WTC11 (cell line): Measurements from ENCODE around the gene STAT3. TPM values are rescaled to one million over a fixed set of nuclear protein-coding genes. Genes with fewer than 3 reads are reported as not detected.

ENCODE experiments used
- ATAC-seq: fragments of 200-7000 bp; cut with Tn5 transposase; 2 replicates; pipeline ENCODE4 v1.10.0; 2021; ENCODE audit warnings: mild to moderate bottlenecking, moderate library complexity
- CTCF ChIA-PET: fragments of 300-600 bp; sonication (Branson Sonifier 250); formaldehyde crosslinking; loops from one replicate; lab custom pipeline; 2021; ENCODE audit warnings: antibody characterized with exemption; lab: Charles Lee
- POLR2A ChIA-PET: fragments of 350-600 bp; sonication (Branson Sonifier 250); formaldehyde crosslinking; loops from one replicate; lab custom pipeline; 2021; ENCODE audit warnings: antibody characterized with exemption; lab: Charles Lee
- DNase-seq: peaks from one replicate; pipeline ENCODE4 v3.0.0; 2021; ENCODE audit warnings: low spot score
- H3K27ac Mint-ChIP-seq: 2 replicates; pipeline ENCODE4 v1.8.0; 2021; ENCODE audit warnings: mixed read lengths
- H3K27me3 Mint-ChIP-seq: 2 replicates; pipeline ENCODE4 v1.8.0; 2021; ENCODE audit warnings: low read depth, mild to moderate bottlenecking, moderate library complexity, mixed read lengths
- H3K36me3 Mint-ChIP-seq: 2 replicates; pipeline ENCODE4 v1.8.0; 2021; ENCODE audit warnings: mixed read lengths
- H3K4me1 Mint-ChIP-seq: 2 replicates; pipeline ENCODE4 v1.8.0; 2022; ENCODE audit warnings: mixed read lengths
- H3K4me3 Mint-ChIP-seq: 2 replicates; pipeline ENCODE4 v1.8.0; 2021; ENCODE audit warnings: mild to moderate bottlenecking, moderate library complexity, mixed read lengths
- H3K9me3 Mint-ChIP-seq: 2 replicates; pipeline ENCODE4 v1.8.0; 2021; ENCODE audit warnings: mixed read lengths
- ATF1 ChIP-seq: sonication (generic); formaldehyde crosslinking; IDR thresholded peaks from 2 replicates; pipeline ENCODE4 v1.8.1; 2023; ENCODE audit warnings: mild to moderate bottlenecking, moderate library complexity, missing genetic modification reagents
- CREB1 ChIP-seq: sonication (generic); formaldehyde crosslinking; IDR thresholded peaks from 2 replicates; pipeline ENCODE4 v1.8.0; 2023; ENCODE audit warnings: mild to moderate bottlenecking, missing genetic modification reagents
- CREM ChIP-seq: sonication (generic); formaldehyde crosslinking; IDR thresholded peaks from 2 replicates; pipeline ENCODE4 v1.8.1; 2022; ENCODE audit warnings: mild to moderate bottlenecking, missing genetic modification reagents, moderate library complexity
- EMX1 ChIP-seq: fragments of 250-450 bp; sonication (Bioruptor Pico); IDR thresholded peaks from 2 replicates; pipeline ENCODE4 v1.8.0; 2021; ENCODE audit warnings: mild to moderate bottlenecking
- FOXK1 ChIP-seq: sonication (generic); formaldehyde crosslinking; IDR thresholded peaks from 2 replicates; pipeline ENCODE4 v1.8.0; 2022; ENCODE audit warnings: mild to moderate bottlenecking, moderate library complexity, missing genetic modification reagents
- MXD4 ChIP-seq: fragments of 250-450 bp; sonication (Bioruptor Pico); IDR thresholded peaks from 2 replicates; pipeline ENCODE4 v1.8.0; 2021; ENCODE audit warnings: mild to moderate bottlenecking, moderate library complexity, borderline replicate concordance
- NFE2L1 ChIP-seq: sonication (generic); formaldehyde crosslinking; IDR thresholded peaks from 2 replicates; pipeline ENCODE4 v1.8.1; 2023; ENCODE audit warnings: missing genetic modification reagents
- NFYB ChIP-seq: sonication (generic); formaldehyde crosslinking; conservative IDR thresholded peaks from 2 replicates; pipeline ENCODE4 v1.8.0; 2022; ENCODE audit warnings: low read depth, missing genetic modification reagents
- NR1H2 ChIP-seq: sonication (generic); formaldehyde crosslinking; IDR thresholded peaks from 2 replicates; pipeline ENCODE4 v1.9.0; 2021; ENCODE audit warnings: mild to moderate bottlenecking, moderate library complexity, missing genetic modification reagents
- NR2C2 ChIP-seq: sonication (generic); formaldehyde crosslinking; IDR thresholded peaks from 2 replicates; pipeline ENCODE4 v1.8.0; 2022; ENCODE audit warnings: mild to moderate bottlenecking, missing genetic modification reagents
- TCF7 ChIP-seq: sonication (generic); formaldehyde crosslinking; IDR thresholded peaks from 2 replicates; pipeline ENCODE4 v1.8.0; 2022; ENCODE audit warnings: mild to moderate bottlenecking, low read depth, missing genetic modification reagents, moderate library complexity
- TEAD1 ChIP-seq: sonication (generic); formaldehyde crosslinking; IDR thresholded peaks from 2 replicates; pipeline ENCODE4 v1.8.0; 2022; ENCODE audit warnings: mild to moderate bottlenecking, missing genetic modification reagents
- ZNF232 ChIP-seq: sonication (generic); formaldehyde crosslinking; IDR thresholded peaks from 2 replicates; pipeline ENCODE4 v1.8.0; 2022; ENCODE audit warnings: mild to moderate bottlenecking, missing genetic modification reagents
- ZNF416 ChIP-seq: fragments of 250-450 bp; sonication (Bioruptor Pico); IDR thresholded peaks from 2 replicates; pipeline ENCODE4 v1.9.0; 2021; ENCODE audit warnings: mild to moderate bottlenecking, inconsistent platforms
- ZSCAN18 ChIP-seq: fragments of 250-450 bp; sonication (Bioruptor Pico); IDR thresholded peaks from 2 replicates; pipeline ENCODE4 v2.1.2; 2022; ENCODE audit warnings: mild to moderate bottlenecking, moderate library complexity
- total RNA-seq: library from RNA; stranded (reverse); gene quantifications from 3 replicates; pipeline ENCODE4 v1.2.3, GENCODE V29; 2021
- TF ChIP-seq, protein P1 (sequence below): sonication (generic); formaldehyde crosslinking; IDR thresholded peaks from 2 replicates; pipeline ENCODE4 v1.8.1; 2022; ENCODE audit warnings: low read depth, missing genetic modification reagents, borderline replicate concordance
- TF ChIP-seq, protein P2 (sequence below): sonication (generic); formaldehyde crosslinking; IDR thresholded peaks from 2 replicates; pipeline ENCODE4 v1.8.1; 2023; ENCODE audit warnings: mild to moderate bottlenecking, missing genetic modification reagents
- TF ChIP-seq, protein P3 (sequence below): sonication (generic); formaldehyde crosslinking; IDR thresholded peaks from 2 replicates; pipeline ENCODE4 v1.8.0; 2022; ENCODE audit warnings: mild to moderate bottlenecking, missing genetic modification reagents
- TF ChIP-seq, protein P4 (sequence below): fragments of 250-450 bp; sonication (Bioruptor Pico); IDR thresholded peaks from 2 replicates; pipeline ENCODE4 v1.9.0; 2021; ENCODE audit warnings: mild to moderate bottlenecking

Gene STAT3
- total RNA-seq, 1 experiment from 2014 or later = 98.0 TPM

GRCh38 chr17:42388381-42389134 is at the start of gene STAT3 (continued):
- TF ChIP-seq, protein P1, sequence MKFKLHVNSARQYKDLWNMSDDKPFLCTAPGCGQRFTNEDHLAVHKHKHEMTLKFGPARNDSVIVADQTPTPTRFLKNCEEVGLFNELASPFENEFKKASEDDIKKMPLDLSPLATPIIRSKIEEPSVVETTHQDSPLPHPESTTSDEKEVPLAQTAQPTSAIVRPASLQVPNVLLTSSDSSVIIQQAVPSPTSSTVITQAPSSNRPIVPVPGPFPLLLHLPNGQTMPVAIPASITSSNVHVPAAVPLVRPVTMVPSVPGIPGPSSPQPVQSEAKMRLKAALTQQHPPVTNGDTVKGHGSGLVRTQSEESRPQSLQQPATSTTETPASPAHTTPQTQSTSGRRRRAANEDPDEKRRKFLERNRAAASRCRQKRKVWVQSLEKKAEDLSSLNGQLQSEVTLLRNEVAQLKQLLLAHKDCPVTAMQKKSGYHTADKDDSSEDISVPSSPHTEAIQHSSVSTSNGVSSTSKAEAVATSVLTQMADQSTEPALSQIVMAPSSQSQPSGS = 0 out of 2 replicates have a peak, but pooled peaks have one; percentile 18
- TF ChIP-seq FOXK1 (CRISPR knock-in tag) (peak; percentile 84; the same call in 1 of the 2 replicates), NFE2L1 (CRISPR knock-in tag) (peak; percentile 70; the same call in 1 of the 2 replicates), ATF1 (0 out of 2 replicates have a peak, but pooled peaks have one; percentile 13), CREB1 (peak; percentile 64; the same call in 1 of the 2 replicates), NFYB (CRISPR knock-in tag) (peak; percentile 88), ZNF416 (CRISPR knock-in tag) (0 out of 2 replicates have a peak, but pooled peaks have one; percentile 22), NR2C2 (0 out of 2 replicates have a peak, but pooled peaks have one; percentile 38), ZNF232 (CRISPR knock-in tag) (no peak), CREM (CRISPR knock-in tag) (peak; percentile 89), MXD4 (no peak)
- TF ChIP-seq, protein P2, sequence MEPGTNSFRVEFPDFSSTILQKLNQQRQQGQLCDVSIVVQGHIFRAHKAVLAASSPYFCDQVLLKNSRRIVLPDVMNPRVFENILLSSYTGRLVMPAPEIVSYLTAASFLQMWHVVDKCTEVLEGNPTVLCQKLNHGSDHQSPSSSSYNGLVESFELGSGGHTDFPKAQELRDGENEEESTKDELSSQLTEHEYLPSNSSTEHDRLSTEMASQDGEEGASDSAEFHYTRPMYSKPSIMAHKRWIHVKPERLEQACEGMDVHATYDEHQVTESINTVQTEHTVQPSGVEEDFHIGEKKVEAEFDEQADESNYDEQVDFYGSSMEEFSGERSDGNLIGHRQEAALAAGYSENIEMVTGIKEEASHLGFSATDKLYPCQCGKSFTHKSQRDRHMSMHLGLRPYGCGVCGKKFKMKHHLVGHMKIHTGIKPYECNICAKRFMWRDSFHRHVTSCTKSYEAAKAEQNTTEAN (CRISPR knock-in tag) = 0 out of 2 replicates have a peak, but pooled peaks have one; percentile 77
- TF ChIP-seq, protein P3, sequence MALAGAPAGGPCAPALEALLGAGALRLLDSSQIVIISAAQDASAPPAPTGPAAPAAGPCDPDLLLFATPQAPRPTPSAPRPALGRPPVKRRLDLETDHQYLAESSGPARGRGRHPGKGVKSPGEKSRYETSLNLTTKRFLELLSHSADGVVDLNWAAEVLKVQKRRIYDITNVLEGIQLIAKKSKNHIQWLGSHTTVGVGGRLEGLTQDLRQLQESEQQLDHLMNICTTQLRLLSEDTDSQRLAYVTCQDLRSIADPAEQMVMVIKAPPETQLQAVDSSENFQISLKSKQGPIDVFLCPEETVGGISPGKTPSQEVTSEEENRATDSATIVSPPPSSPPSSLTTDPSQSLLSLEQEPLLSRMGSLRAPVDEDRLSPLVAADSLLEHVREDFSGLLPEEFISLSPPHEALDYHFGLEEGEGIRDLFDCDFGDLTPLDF (CRISPR knock-in tag) = 0 out of 2 replicates have a peak, but pooled peaks have one; percentile 34

DNA sequence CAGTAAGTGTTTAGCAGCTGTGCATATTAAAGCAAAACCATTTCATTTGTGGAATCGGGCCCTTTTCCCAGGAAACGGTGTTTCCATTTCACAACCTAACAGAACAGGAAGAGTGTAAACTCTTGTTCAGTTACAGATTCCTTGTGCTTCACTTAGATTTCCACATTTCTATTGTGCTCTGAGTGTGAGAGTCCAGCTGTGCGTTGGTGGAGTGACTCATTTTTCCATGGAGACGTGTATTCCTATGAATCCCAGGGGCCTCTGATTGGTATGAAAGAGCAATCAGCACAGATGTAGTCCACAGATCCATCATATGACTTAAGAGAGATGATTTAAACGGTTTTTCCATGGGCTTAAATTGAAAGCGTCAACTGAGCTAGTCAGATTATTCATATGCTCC is 48.1 kb upstream of the STAT3 start:
- no peaks in the 10 kb centered on the region for H3K27me3 Mint-ChIP-seq
- H3K4me1 Mint-ChIP-seq = peaks cover 10% of the 10 kb centered on the region
- ATAC-seq (no peak), DNase-seq (no peak)
- H3K27ac Mint-ChIP-seq = no peak overlapping the region
- no peak overlapping the region for H3K4me3 Mint-ChIP-seq
- TF ChIP-seq MXD4 (no peak), CREM (CRISPR knock-in tag) (no peak), TEAD1 (no peak), ZSCAN18 (CRISPR knock-in tag) (no peak), FOXK1 (CRISPR knock-in tag) (no peak), TCF7 (CRISPR knock-in tag) (no peak), EMX1 (no peak)
- TF ChIP-seq, protein P4, sequence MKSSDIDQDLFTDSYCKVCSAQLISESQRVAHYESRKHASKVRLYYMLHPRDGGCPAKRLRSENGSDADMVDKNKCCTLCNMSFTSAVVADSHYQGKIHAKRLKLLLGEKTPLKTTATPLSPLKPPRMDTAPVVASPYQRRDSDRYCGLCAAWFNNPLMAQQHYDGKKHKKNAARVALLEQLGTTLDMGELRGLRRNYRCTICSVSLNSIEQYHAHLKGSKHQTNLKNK (CRISPR knock-in tag) = no peak
- POLR2A ChIA-PET = no interaction called here
- H3K9me3 Mint-ChIP-seq = no peaks in the 10 kb centered on the region
- CTCF ChIA-PET = interaction anchor here (1.5 to 3.6 kb wide), 3 partner anchors 9 to 91 kb away, joined by 3 to 11 read pairs (median 6); no protein-coding TSS in a partner anchor
- H3K36me3 Mint-ChIP-seq = no peaks in the 10 kb centered on the region

- H3K36me3 Mint-ChIP-seq = no peaks in the 10 kb centered on the region
- DNase-seq (no peak), ATAC-seq (peak; percentile 50)
- H3K4me1 Mint-ChIP-seq = peaks cover 18% of the 10 kb centered on the region
- no peak overlapping the region for H3K4me3 Mint-ChIP-seq
- ChIA-PET POLR2A (no interaction called here), CTCF (interaction anchor here (0.6 to 2.7 kb wide), 8 partner anchors 8 to 248 kb away, joined by 3 to 8 read pairs (median 5); partner anchors contain the start of gene CAVIN1)
- H3K27me3 Mint-ChIP-seq = no peaks in the 10 kb centered on the region
- TF ChIP-seq CREB1 (no peak), NR1H2 (CRISPR knock-in tag) (no peak)
- no peaks in the 10 kb centered on the region for H3K9me3 Mint-ChIP-seq
- peak overlapping the region; percentile 98 for H3K27ac Mint-ChIP-seq
Measured at GRCh38 chr17:42431758-42432161, 43.5 kb upstream of the STAT3 start.
